Ureter (tissue), 1 donor: ENCODE results near the gene ELP4. TPM values are rescaled to one million over a fixed set of nuclear protein-coding genes. Genes with fewer than 3 reads are reported as not detected.
"Not testable (repeated sequence)": the region's sequence is repeated elsewhere in the genome, so short reads cannot be mapped to it uniquely, and the experiment has no call there.

Experiments used
- DNase-seq: peaks from one replicate; pipeline ENCODE4 v3.0.0-alpha.2; 2020; ENCODE audit warnings: low spot score
- total RNA-seq: library from RNA; stranded (reverse); gene quantifications from one replicate; pipeline ENCODE4 v1.2.4, GENCODE V29; 2023
- donor health status: DM: yes; HTN: yes; CAD: no.

Gene ELP4
- total RNA-seq, 1 donor from 2014 or later: 20.6 TPM

DNA sequence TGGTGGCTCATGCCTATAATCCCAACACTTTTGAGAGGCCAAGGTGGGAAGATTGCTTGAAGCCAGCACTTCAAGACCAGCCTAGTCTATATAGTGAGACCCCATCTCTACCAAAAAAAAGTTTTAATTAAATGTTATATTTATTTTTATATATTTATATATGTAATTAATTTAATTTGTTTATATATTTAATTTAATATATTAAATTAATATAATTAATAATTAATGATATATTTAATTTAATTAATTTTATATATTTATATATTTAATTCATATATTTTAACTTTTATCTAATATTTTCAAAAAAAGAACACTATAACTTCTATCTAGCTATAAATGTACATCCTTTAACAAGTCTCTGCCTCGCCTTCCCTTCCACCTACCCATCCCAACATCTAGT is 196.8 kb downstream of the ELP4 start:
- no peak for DNase-seq

DNA sequence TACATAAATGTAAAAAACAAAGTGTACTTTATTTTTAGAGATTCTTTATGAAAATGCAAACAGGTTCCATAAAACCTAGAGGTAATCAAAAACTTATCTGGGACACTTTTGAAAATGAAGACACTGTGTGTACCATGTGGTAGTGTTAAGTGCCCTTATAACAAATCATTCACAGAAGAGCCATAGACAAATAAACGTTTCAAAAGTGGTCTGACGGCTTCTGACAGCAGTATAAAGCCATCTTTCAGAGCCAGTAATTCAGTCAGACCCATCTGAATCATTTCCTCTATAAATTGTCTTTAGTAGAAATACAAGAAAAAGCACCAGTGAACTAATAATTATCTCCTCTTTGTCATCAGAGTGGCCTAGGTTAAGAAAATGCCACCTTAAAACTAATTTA is 201.6 kb downstream of the ELP4 start:
- no peak for DNase-seq

DNA sequence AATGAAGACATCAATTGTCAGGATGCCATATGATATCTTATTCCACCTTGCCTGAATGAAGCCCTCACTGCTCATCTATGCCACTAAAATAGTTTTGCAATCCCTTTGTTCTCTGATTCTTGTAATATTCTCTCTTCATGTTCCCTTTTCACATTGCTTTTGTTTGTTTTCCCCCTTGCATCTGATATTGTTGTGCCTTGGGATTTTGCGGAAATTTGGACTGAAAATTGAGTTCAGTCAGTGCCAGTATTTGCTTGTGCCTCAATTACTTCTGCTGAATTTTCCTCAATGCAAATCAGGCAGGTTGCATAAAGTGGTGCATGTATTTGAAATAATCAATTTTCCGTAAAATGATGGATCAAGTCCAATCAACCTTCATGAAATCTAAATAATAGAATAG is 203.3 kb downstream of the ELP4 start:
- DNase-seq: no peak

DNA sequence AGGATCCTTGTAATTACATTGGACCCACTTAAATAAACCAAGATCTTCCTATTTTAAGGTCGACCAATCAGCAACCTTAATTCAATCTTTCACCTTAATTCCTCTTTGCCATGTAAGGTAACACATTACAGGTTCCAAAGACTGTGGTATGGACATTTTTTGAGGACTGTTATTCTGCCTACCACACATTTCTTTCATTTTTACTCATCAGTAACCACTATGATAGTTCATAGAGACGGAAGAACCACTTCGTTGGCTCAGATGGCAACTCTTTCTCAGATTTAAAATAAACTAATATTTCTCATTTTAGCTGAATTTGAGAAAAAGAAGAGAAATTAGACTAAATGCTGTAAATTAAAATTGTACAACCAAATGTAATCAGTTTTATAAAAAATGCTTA is 205.3 kb downstream of the ELP4 start:
- no peak for DNase-seq

DNA sequence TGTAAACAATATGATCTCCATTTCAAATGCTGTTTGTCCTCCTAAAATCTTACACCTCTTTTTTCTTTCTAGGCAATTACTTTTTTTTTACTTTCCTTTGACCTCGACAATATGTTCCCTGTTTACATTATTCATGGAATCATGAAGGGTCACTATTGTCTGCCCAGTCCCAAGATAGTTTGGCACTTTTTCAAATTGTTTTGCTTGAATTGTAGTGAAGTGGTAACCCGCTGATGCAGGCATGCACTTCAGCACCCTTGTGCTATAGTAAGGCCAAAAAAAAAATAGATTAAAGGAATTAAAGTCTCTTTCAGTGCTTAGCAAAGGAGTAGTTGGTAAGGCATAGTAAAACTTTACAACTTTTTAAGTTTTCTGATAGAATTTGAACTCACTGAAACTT is 210.7 kb downstream of the ELP4 start:
- DNase-seq: no peak

DNA sequence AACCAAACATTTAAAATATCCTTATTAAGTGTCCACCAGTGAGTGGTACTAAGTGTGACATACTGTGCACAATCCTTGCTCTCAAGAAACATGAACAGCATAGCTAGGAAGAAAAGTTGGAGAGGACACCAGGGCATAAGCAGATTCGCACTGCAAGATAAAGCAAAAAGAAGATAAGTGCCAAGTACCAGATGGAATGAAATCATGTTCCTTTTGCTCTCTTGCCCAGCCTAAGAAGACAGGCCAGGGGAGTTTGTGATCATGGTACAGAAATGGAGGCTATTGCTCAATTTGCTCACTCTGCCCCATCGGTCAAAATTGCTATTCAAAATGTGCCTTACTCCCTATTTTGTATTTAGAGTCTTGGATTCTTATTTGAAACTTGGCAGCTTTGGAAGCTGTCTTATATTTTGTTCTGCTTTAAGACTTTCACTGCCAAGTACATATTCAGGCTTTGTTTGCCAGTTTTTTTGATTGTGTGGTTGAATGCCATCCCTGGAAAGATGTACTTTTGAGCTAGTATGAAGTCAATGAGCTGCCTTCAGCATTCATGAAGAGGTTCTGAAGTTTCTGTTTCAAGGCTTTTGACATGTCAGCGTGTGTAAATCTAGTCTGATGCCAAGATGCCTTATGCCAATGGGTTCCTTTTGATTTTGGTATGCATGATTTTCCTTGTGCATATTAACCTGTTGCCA is 211.3 kb downstream of the ELP4 start:
- DNase-seq: no peak

DNA sequence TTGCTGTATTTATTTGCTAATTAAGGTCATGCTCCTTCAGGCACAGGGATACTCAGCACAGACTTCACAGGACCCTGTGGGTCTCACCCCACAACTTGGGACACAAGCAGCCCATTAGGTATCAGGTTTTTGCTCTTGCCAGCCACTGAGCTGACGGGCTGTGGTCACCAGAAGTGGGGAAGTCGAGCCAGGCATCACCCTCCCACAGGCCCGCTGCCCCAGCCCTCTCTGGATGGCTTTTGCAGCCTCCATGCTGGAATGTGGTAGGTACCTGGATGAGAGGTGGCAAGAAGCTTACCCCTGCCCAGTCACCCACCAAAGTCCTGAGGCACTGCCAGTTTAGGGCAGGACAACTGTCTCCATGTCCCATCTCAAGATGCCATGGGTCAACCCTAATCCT is 213.2 kb downstream of the ELP4 start:
- DNase-seq: no peak

DNA sequence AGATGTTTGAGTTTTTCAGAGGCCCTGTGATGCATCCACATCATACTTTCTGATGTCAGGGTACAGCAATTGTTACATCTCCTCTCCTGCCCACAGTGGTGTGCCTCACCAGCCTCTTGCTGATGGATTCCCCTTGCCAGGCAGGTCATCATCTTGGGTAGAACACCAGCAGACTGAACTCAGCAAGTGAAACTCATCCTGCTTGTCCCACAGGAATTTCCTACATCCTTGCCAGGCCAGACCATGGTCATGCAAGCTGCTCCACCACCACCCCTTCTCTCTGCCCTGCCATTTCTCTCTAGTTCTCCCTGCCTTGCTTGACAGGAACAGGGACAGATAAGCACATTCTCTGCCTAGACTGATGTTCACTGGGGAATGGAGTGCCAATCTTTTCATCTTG is 215.6 kb downstream of the ELP4 start:
- DNase-seq: no peak

DNA sequence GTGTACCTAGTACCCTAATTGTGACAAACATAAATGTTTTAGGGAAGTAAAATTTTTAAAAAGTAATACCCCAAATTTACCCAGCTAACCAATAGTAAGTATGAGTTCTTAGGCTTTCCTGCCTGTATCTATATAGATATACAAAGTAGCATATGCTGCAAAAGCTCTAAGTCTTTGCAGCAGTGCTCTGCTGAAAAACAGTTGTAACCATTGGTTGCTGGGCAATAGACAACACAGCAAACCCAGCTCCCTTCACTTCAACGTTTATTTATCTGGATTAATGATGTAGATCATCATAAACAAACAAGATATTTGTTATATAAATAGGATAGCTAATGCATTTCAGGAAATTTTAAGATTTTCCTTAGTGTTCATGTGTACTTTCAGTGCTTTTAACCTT is 218.9 kb downstream of the ELP4 start:
- no peak for DNase-seq

DNA sequence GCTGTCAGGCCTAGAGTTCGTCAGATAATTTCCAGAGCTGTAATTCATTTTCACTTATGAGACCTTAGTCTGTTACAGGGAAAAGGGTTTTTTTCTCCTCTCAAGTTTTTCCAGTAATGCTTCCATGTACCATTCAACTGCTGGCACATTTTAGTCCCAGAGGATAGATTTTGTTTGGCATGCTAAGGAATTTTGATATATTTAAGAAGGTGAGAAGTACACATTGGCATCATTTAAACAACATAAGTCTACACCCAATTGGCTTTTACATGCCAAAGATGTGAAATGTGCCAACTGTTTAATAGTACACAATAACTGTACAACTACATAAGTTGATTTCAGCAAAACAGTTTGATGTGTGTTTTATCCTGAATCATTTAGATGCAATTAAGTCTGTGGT is 230.6 kb downstream of the ELP4 start:
- DNase-seq: no peak

DNA sequence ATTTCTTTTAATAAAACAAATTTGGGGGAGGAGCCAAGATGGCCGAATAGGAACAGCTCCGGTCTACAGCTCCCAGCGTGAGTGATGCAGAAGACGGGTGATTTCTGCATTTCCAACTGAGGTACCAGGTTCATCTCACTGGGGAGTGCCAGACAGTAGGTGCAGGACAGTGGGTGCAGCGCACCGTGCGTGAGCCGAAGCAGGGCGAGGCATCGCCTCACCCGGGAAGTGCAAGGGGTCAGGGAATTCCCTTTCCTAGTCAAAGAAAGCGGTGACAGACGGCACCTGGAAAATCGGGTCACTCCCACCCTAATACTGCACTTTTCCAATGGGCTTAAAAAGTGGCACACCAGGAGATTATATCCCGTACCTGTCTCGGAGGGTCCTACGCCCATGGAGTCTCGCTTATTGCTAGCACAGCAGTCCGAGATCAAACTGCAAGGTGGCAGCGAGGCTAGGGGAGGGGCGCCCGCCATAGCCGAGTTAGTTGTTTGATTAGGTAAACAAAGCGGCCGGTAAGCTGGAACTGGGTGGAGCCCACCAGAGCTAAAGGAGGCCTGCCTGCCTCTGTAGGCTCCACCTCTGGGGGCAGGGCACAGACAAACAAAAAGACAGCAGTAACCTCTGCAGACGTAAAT is 231.3 kb downstream of the ELP4 start:
- not testable (repeated sequence) for DNase-seq

DNA sequence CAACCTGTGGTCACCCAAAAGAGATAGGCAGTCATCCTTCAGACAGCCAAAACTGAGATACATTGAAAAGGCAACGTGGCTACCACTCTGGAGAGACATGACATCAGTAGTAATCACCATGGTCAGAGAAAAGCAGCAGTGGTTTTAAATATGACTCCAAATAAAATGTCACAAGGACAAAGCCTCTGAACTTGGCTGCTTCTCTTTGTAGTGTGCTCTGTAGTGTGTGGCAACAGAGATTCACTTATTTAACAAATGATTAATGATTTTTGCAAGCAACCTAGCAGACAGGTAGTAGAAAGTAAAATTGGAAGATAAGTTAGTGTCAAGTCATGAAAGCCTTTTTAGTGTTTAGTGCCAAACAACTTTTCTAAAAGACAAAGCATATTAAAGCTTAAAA is 238.0 kb downstream of the ELP4 start:
- no peak for DNase-seq

DNA sequence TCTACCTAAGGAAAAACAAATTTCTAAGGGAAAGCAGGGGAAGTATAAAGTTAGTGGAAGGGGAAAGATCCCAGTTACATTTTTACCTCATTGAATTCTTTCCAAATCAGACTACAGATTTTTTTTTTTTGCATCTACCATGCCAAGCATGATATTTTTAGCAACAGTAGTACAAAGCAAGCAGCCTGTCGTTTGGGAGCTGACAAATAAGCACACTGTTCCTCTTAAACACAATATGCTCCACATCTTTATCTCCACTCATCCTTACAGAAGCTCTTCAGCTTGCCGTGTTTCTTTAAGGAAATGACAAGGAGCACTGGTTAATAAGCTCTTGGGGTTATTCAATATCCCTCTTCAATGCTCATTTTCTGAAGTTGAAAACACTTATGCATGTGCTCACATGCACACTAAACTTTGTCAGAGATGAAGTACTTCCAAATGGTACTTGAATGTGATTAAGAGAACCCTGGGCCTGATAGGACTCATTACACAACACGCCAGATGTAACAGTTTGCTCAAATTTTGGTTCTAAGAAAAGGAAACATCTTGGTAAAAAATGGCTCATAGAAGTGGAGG is 247.8 kb downstream of the ELP4 start:
- no peak for DNase-seq

DNA sequence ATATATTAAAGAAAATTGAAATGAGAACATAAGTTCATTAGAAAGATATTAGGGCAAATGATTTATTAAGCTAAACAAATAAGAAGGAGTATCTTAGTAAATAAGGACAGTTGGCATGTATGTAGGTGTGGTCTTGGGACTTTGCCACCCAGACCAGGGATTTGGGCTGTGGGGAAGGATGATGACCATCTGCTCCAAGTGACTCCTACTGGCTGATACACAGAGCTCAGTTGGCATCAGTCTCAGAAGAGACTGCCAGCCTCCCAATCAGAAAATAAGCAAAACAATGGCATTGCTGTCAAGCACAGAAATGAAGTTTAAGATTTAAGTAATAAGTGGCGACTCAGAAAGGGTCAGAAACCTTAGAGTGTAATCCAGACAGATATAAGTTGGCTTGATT is 252.1 kb downstream of the ELP4 start:
- no peak for DNase-seq

DNA sequence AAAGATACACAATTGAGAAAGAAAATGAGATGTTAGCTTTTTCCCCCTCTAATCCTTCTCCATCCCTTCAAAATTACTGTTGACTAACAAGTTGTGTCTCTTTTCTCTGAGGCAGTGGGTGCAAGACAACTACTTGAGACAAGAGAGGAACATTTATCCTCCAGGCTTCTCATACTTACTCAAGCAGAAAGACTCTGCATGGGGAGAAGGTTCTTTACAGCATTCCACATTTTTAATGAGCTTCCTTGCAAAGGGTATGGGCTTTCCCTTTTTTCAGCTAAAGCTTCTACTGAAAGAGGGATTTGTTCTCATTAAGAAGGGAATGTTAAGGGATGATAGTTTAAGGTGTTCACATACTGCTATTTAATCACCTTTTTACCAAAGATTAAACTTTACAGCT is 253.7 kb downstream of the ELP4 start:
- no peak for DNase-seq

DNA sequence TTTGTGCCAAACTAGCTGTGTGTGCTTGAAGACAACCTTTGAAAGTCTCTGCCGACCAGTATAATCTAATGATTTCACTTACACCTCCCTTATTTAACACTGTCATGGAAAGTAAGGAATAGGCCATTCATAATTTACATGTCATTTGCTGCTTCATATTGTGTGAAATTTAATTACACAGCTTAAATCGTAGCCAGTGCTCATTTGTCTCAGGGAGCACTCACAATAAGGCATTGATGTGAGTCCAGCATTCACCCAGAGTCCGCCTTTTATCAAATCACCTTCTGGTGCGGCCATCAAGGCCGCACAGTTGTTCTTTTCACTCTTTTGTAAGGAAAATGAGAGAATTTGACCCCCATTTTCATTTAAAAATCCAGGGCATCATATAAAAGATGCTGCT is 254.7 kb downstream of the ELP4 start:
- DNase-seq: no peak

DNA sequence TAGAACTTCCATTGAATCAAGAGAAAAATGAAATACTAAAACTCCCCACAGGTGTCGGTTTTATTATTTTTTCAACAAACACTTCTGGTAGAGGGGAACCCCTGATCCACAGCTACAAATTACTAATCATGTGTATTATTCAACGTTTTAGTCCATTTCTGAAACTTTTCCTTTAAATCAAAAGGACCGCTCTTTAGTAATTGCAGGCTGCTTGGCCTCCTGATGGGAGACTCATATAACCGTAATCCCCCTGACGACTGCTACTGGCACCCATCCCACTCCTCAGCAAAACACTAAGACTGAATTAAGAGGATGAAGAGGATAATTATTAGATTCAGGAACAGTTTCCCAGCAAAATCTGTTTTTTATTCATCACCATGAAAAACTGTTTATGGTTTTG is 255.2 kb downstream of the ELP4 start:
- DNase-seq: no peak

DNA sequence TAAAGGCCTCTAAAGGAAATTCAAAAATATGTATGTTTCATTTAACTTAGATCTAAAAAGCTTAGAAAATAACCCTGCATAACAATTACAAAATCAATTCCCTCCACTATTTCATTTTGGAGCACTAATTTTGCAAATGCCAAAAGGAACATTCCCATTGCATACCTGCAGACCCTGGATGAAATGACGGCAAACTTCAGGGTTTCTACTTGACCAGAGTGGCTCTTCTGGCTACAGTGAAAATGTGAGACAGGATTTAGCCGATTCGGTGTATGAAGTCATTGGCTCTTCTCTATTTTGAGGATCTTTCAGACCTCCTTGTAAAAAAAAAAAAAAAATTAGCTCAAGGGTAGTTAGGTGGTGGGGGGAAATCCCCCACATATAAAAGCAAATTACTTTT is 257.5 kb downstream of the ELP4 start:
- DNase-seq: no peak

DNA sequence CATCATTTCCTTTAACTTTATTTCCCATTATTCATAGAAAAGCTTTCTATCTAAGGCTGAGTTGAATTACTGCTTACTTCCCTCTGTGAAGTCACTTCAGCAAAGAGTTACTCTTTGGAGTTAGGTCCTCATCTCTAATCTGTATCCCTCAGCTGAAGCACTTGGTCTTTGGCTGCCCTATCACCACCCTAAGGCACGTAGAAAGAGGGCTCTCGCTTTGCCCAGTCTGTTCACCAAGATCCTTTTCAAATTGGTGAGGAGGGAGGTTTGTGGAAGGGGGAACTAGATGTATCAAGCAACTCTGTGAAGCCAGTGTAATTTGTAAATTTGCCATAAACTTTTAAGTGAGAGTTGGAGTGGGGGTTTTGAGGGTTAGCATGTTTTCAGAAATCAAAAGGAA is 258.1 kb downstream of the ELP4 start:
- DNase-seq: no peak

DNA sequence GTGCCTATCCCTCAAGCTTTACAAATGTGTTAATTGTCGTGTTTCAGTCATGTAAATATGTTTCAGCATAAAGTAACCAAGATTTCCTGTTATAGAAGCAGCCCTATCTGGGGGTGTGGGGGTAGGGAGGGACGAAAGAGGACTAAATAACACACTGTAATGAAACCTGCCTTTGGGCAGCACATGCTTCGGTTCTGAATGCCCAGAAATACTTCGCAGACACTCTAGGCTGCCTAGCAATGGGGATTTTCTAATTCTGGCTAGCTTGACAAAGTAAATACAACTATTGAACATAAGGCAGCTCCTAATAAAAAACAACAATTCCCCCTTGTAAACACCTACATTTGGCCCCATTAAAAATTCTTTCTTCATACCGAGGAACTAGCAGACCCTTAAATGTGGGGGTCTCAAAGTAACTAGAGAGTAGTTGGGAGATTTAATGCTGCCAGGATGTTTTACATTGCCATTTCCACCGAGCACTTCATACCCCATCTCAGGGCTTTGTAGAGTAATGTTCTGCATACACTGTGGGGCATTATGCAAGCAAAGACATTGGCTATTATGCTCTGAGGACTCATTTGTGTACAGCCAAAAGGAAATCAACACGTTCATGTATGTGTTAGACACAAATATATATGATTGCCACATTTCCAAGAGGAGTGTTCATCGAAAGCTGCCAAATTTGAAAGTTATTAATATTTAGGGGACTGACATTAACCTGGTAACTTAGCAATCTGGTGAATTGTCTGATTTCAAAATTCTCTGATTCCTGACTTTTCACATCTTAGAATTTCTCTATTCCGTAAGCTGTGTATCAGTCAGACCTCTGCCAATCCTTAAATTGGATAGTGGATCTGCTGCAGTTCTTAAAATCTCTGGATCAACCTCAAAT is 259.4 kb downstream of the ELP4 start:
- no peak for DNase-seq

DNA sequence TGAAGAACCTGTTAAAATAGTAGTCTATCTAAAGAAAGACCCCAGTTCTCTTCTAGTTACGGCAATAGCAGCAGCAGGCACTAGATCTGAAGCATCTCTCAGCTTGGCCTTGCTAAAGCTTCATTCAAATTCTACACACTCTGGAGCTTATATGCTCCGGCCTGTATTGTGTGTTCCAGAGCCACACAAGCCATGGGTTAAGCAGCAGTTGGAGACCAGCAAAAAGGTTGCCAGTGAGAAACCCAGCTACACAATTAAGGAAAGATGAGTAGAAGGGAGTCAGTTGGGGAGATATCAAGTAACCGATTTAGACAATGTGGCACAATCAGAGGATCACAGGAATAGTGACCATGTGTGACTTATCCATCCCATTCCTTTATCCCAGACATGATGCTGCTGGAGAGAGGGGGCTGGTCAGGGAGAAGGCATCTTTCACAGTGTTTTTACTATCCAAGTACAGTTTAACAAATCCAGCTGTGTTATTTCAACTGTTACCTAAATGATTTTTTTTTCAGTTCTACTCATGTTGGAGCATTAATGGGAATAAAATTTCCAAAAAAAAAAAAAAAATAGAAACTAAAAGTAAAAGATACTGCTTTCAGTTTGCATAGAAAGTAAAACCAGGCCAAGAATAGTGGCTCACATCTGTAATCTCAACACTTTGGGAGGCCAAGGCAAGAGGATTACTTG is 260.6 kb downstream of the ELP4 start:
- no peak for DNase-seq

DNA sequence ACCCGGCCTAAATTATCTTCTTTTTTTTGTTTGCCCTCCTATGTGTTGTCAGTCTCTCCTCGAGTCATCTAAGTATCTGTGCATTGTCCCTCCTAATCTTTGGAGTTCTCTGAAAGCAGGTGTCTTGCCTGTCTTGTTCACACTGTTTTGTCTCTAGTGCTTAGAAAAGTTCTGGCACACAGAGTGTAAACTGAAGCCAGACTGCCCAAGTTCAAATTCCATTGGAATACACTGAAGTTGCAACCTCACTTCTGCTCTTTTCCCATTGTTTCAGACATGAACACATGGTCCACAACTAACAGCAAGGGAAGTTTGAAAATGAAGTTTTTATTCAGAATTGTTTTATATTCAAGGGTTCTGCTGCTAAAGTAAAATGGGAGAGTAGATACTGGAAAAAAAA is 262.8 kb downstream of the ELP4 start:
- DNase-seq: no peak
